OCI-LY7 (cell line): ENCODE measurements around the gene VARS2. TPM values are rescaled to one million over a fixed set of nuclear protein-coding genes. Genes with fewer than 3 reads are reported as not detected.

Experiments used
- BruUV-seq: library from RNA; stranded (reverse); fragments of 400-500 nt; replicated peaks from 2 replicates; lab custom pipeline; 2021; lab: Mats Ljungman, UMichigan
- CTCF ChIA-PET: fragments of 300-600 bp; sonication (Branson Sonifier 250); formaldehyde crosslinking; loops from one replicate; lab custom pipeline; 2022; ENCODE audit warnings: antibody characterized with exemption; ENCODE audit not compliant: unreplicated experiment; lab: Charles Lee
- POLR2A ChIA-PET: fragments of 300-600 bp; sonication (Branson Sonifier 250); formaldehyde crosslinking; loops from one replicate; lab custom pipeline; 2022; ENCODE audit warnings: antibody characterized with exemption; lab: Charles Lee
- DNase-seq: peaks from one replicate; pipeline ENCODE4 v3.0.0-alpha.2; 2015; ENCODE audit warnings: low spot score
- H2AFZ ChIP-seq: fragments of 200-600 bp; sonication (generic), shearing (Covaris generic); 2 replicates; pipeline ENCODE4 v1.6.1; 2014; ENCODE audit warnings: mild to moderate bottlenecking, antibody characterized with exemption, low read length, moderate library complexity
- H3K27ac ChIP-seq: fragments of 200-600 bp; sonication (generic); 2 replicates; pipeline ENCODE4 v1.5.1; 2014; ENCODE audit warnings: mixed run types, low read depth, mild to moderate bottlenecking, moderate library complexity, low read length, inconsistent platforms; ENCODE audit not compliant: poor library complexity, severe bottlenecking
- H3K36me3 ChIP-seq: fragments of 200-600 bp; sonication (generic); 2 replicates; pipeline ENCODE4 v1.6.1; 2014; ENCODE audit warnings: mild to moderate bottlenecking, antibody characterized with exemption, low read length, moderate library complexity, mixed read lengths; ENCODE audit not compliant: insufficient read depth
- H3K4me1 ChIP-seq: fragments of 200-600 bp; sonication (generic); 2 replicates; pipeline ENCODE4 v1.5.1; 2014; ENCODE audit warnings: mild to moderate bottlenecking, low read length; ENCODE audit not compliant: insufficient read depth, poor library complexity, severe bottlenecking
- H3K4me2 ChIP-seq: fragments of 200-600 bp; sonication (generic); 2 replicates; pipeline ENCODE4 v1.6.1; 2014; ENCODE audit warnings: mild to moderate bottlenecking, low read length
- H3K4me3 ChIP-seq: fragments of 200-600 bp; sonication (generic); 2 replicates; pipeline ENCODE4 v1.5.1; 2014; ENCODE audit warnings: mild to moderate bottlenecking, low read depth, low read length; ENCODE audit not compliant: poor library complexity, severe bottlenecking
- H3K79me2 ChIP-seq: fragments of 200-600 bp; sonication (generic); 2 replicates; pipeline ENCODE4 v1.6.1; 2016; ENCODE audit warnings: low read depth, mild to moderate bottlenecking, low read length, moderate library complexity, mixed read lengths; ENCODE audit not compliant: insufficient read depth
- H3K9me2 ChIP-seq: fragments of 200-600 bp; sonication (generic); 2 replicates; pipeline ENCODE4 v1.6.1; 2016; ENCODE audit warnings: mild to moderate bottlenecking, low read length, mixed read lengths; ENCODE audit not compliant: insufficient read depth
- H3K9me3 ChIP-seq: fragments of 200-600 bp; sonication (generic); 2 replicates; pipeline ENCODE4 v1.6.1; 2014; ENCODE audit warnings: mild to moderate bottlenecking, mixed run types, low read length, mixed read lengths
- H4K20me1 ChIP-seq: fragments of 200-600 bp; sonication (generic); 2 replicates; pipeline ENCODE4 v1.6.1; 2014; ENCODE audit warnings: mild to moderate bottlenecking, antibody characterized with exemption, low read length, moderate library complexity, mixed read lengths; ENCODE audit not compliant: insufficient read depth
- CTCF ChIP-seq: fragments of 200-600 bp; sonication (generic); conservative IDR thresholded peaks from 2 replicates; pipeline ENCODE4 v1.5.1; 2014; ENCODE audit warnings: mild to moderate bottlenecking, antibody characterized with exemption, low read length, moderate library complexity, mixed read lengths
- EZH2phosphoT487 ChIP-seq: fragments of 200-600 bp; sonication (generic); IDR thresholded peaks from 2 replicates; pipeline ENCODE4 v1.6.1; 2018; ENCODE audit warnings: low read depth, borderline replicate concordance, mild to moderate bottlenecking, mixed run types, antibody characterized with exemption, low read length, moderate library complexity, mixed read lengths
- intact Hi-C: fragments of 100-400 bp; cut with micrococcal nuclease; formaldehyde crosslinking; loops from one replicate; pipeline ENCODE4 v1.10.0; 2022; ENCODE audit not compliant: unreplicated experiment
- total RNA-seq, 2 experiments: library from RNA; depleted of rRNA in 1 of 2; stranded (reverse); fragments of >200 nt in 1 of 2; shearing (Covaris generic) in 1 of 2; gene quantifications; 2 replicates each; pipeline ENCODE4 v1.2.3, GENCODE V29; 2014 to 2022

The VARS2 gene
- total RNA-seq, 2 experiments from 2014 or later: 81.8 to 98.9 TPM

- ChIA-PET POLR2A (no interaction called here), CTCF (no interaction called here)
- no peak overlapping the region for H3K4me3 ChIP-seq
- no peak overlapping the region for H3K4me2 ChIP-seq
- H3K9me3 ChIP-seq: peaks cover 14% of the 10 kb centered on the region
- H3K36me3 ChIP-seq: peaks cover 38% of the 10 kb centered on the region
- no peaks in the 10 kb centered on the region for H4K20me1 ChIP-seq
- TF ChIP-seq EZH2phosphoT487 (no peak), CTCF (no peak)
- no peaks in the 10 kb centered on the region for H3K4me1 ChIP-seq
- no peak overlapping the region for H2AFZ ChIP-seq
- no peaks in the 10 kb centered on the region for H3K9me2 ChIP-seq
- no peak overlapping the region for H3K27ac ChIP-seq
- DNase-seq: no peak
- H3K79me2 ChIP-seq: no peaks in the 10 kb centered on the region
- BruUV-seq: no TSS peak
- intact Hi-C loops: no loop called here
Measured at GRCh38 chr6:30930506-30930905, 16.5 kb downstream of the VARS2 start.

GRCh38 chr6:30931272-30931671 is 17.2 kb downstream of the VARS2 start:
- no peak overlapping the region for H3K4me3 ChIP-seq
- no peak for DNase-seq
- H3K27ac ChIP-seq: no peak overlapping the region
- no peaks in the 10 kb centered on the region for H4K20me1 ChIP-seq
- H3K9me3 ChIP-seq: peaks cover 14% of the 10 kb centered on the region
- POLR2A ChIA-PET: no interaction called here
- TF ChIP-seq CTCF (no peak), EZH2phosphoT487 (no peak)
- CTCF ChIA-PET: no interaction called here
- H3K36me3 ChIP-seq: peaks cover 31% of the 10 kb centered on the region
- H3K9me2 ChIP-seq: no peaks in the 10 kb centered on the region
- H3K4me2 ChIP-seq: no peak overlapping the region
- no peak overlapping the region for H2AFZ ChIP-seq
- no TSS peak for BruUV-seq
- H3K79me2 ChIP-seq: no peaks in the 10 kb centered on the region
- intact Hi-C loops: no loop called here
- no peaks in the 10 kb centered on the region for H3K4me1 ChIP-seq

- Histone ChIP-seq H3K9me2 (no peaks in the 10 kb centered on the region), H3K36me3 (peaks cover 22% of the 10 kb centered on the region), H4K20me1 (no peaks in the 10 kb centered on the region), H2AFZ (no peak within 1 kb of the TSS), H3K4me3 (no peak within 1 kb of the TSS), H3K9me3 (peaks cover 14% of the 10 kb centered on the region), H3K4me1 (no peaks in the 10 kb centered on the region), H3K27ac (no peak within 1 kb of the TSS), H3K4me2 (no peak within 1 kb of the TSS), H3K79me2 (no peaks in the 10 kb centered on the region)
- POLR2A ChIA-PET: no interaction called here
- intact Hi-C loops: no loop called here
- BruUV-seq: no TSS peak
- TF ChIP-seq CTCF (no peak), EZH2phosphoT487 (no peak)
- DNase-seq: no peak
- CTCF ChIA-PET: no interaction called here
Measured at GRCh38 chr6:30931969-30932645, 18.1 kb downstream of the VARS2 start, which contains the start of gene SFTA2. Gene SFTA2, minus strand, starts transcription at chr6:30932170. Its CDS starts 74 bp downstream, at chr6:30932096.
